Panc1 (cell line): Measurements from ENCODE around the gene GFI1B. TPM values are rescaled to one million over a fixed set of nuclear protein-coding genes. Genes with fewer than 3 reads are reported as not detected.

Experiments used
- ATAC-seq: fragments of 200-7000 bp; cut with Tn5 transposase; 2 replicates; pipeline ENCODE4 v1.9.1; 2020; ENCODE audit warnings: mild to moderate bottlenecking, moderate library complexity
- BruUV-seq: library from RNA; stranded (reverse); fragments of 400-500 nt; replicated peaks from 2 replicates; lab custom pipeline; 2021; lab: Mats Ljungman, UMichigan
- CTCF ChIA-PET: fragments of 300-600 bp; sonication (Branson Sonifier 250); formaldehyde crosslinking; loops from one replicate; lab custom pipeline; 2022; ENCODE audit warnings: antibody characterized with exemption; lab: Charles Lee
- POLR2A ChIA-PET: fragments of 300-600 bp; sonication (Branson Sonifier 250); formaldehyde crosslinking; loops from one replicate; lab custom pipeline; 2022; ENCODE audit warnings: antibody characterized with exemption; lab: Charles Lee
- DNase-seq: peaks from one replicate; pipeline ENCODE4 v3.0.0-alpha.2; 2010; ENCODE audit warnings: low read depth, low spot score
- H3K27ac ChIP-seq: 2 replicates; pipeline ENCODE4 v1.5.1; 2011; ENCODE audit warnings: mild to moderate bottlenecking, low read length, inconsistent platforms
- H3K27me3 ChIP-seq: fragments of 200-500 bp; sonication (Bioruptor generic); 2 replicates; pipeline ENCODE4 v1.6.0; 2014; ENCODE audit warnings: low read length, inconsistent platforms; ENCODE audit not compliant: control insufficient read depth, insufficient read depth
- H3K36me3 ChIP-seq: fragments of 200-500 bp; sonication (Bioruptor generic); 2 replicates; pipeline ENCODE4 v1.5.1; 2014; ENCODE audit warnings: inconsistent platforms, mild to moderate bottlenecking, low read length, moderate library complexity; ENCODE audit not compliant: control insufficient read depth, insufficient read depth
- H3K4me1 ChIP-seq: 2 replicates; pipeline ENCODE4 v1.5.1; 2011; ENCODE audit warnings: inconsistent platforms, mild to moderate bottlenecking, low read length, moderate library complexity; ENCODE audit not compliant: control insufficient read depth, insufficient read depth
- H3K4me3 ChIP-seq, 2 experiments: 2 replicates each; pipeline ENCODE4 v1.5.1; 2011 to 2012; ENCODE audit warnings: low read depth in 2 of 2, low read length in 2 of 2, mild to moderate bottlenecking in 2 of 2, inconsistent platforms in 1 of 2, moderate library complexity in 1 of 2
- H3K9me3 ChIP-seq: fragments of 200-500 bp; sonication (Bioruptor generic); 2 replicates; pipeline ENCODE4 v1.5.1; 2014; ENCODE audit warnings: low read depth, mild to moderate bottlenecking, inconsistent platforms, low read length, moderate library complexity; ENCODE audit not compliant: control insufficient read depth, insufficient read depth
- CTCF ChIP-seq: fragments of 450-650 bp; IDR thresholded peaks from 2 replicates; pipeline ENCODE4 v1.5.1; 2017; ENCODE audit warnings: mild to moderate bottlenecking
- POLR2AphosphoS5 ChIP-seq: IDR thresholded peaks from 2 replicates; pipeline ENCODE4 v1.6.1; 2012; ENCODE audit warnings: mild to moderate bottlenecking, low read depth, low read length, moderate library complexity
- REST ChIP-seq, 2 experiments: IDR thresholded peaks; 2 replicates each; pipeline ENCODE4 v1.6.1; 2011 to 2012; ENCODE audit warnings: low read depth in 2 of 2, control low read depth in 1 of 2, low read length in 1 of 2, mild to moderate bottlenecking in 1 of 2, moderate library complexity in 1 of 2; ENCODE audit not compliant: insufficient read depth in 1 of 2
- SIN3A ChIP-seq: IDR thresholded peaks from 2 replicates; pipeline ENCODE4 v1.6.1; 2012; ENCODE audit warnings: low read depth, mild to moderate bottlenecking, low read length, moderate library complexity, borderline replicate concordance; ENCODE audit not compliant: insufficient read depth
- TCF7L2 ChIP-seq: IDR thresholded peaks from 2 replicates; pipeline ENCODE4 v1.6.1; 2011; ENCODE audit warnings: mild to moderate bottlenecking, low read depth, low read length, inconsistent platforms
- in situ Hi-C: cut with HindIII; loops from 2 replicates; pipeline ENCODE4 v1.10.0; 2016; ENCODE audit warnings: low sequenced_read_pairs, low pct_unique_long_range_greater_than_20kb
- intact Hi-C: fragments of 100-400 bp; cut with micrococcal nuclease; formaldehyde crosslinking; loops from one replicate; pipeline ENCODE4 v1.10.0; 2022; ENCODE audit not compliant: unreplicated experiment
- total RNA-seq: library from RNA; stranded (reverse); gene quantifications from one replicate; pipeline ENCODE4 v1.2.1, GENCODE V29; 2021; ENCODE audit not compliant: unreplicated experiment

Gene GFI1B
- total RNA-seq, 1 experiment from 2014 or later, result 0.08 TPM

- no peaks in the 10 kb centered on the region for H3K36me3 ChIP-seq
- in situ Hi-C loops, result no loop called here
Observed at GRCh38 chr9:132935026-132935425, 43.5 kb upstream of the GFI1B start.

GRCh38 chr9:132937463-132937901 lies 41.0 kb upstream of the GFI1B start:
- Histone ChIP-seq H3K4me3 (no peak overlapping the region), H3K4me1 (peaks cover 2% of the 10 kb centered on the region), H3K36me3 (no peaks in the 10 kb centered on the region), H3K9me3 (no peaks in the 10 kb centered on the region), H3K27me3 (no peaks in the 10 kb centered on the region), H3K27ac (no peak overlapping the region)
- ChIA-PET POLR2A (no interaction called here), CTCF (no interaction called here)
- no TSS peak for BruUV-seq
- DNase-seq (no peak), ATAC-seq (peak; percentile 76)
- no peak for TF ChIP-seq CTCF
- no peak for TF ChIP-seq TCF7L2
- no peak for TF ChIP-seq SIN3A
- TF ChIP-seq REST (IDR thresholded peaks at IDR 0.05; ENCODE audit: insufficient read depth in 1 of 2, low read depth in 2 of 2, low read length in 1 of 2), result no peak
- TF ChIP-seq POLR2AphosphoS5, result no peak
- in situ Hi-C loops, result no loop called here
- intact Hi-C loops, result no loop called here

More at GRCh38 chr9:132935026-132935425, 43.5 kb upstream of the GFI1B start:
- no peak for TF ChIP-seq REST (IDR thresholded peaks at IDR 0.05; ENCODE audit: insufficient read depth in 1 of 2, low read depth in 2 of 2, low read length in 1 of 2)
- TF ChIP-seq POLR2AphosphoS5, result no peak
- no peak for TF ChIP-seq TCF7L2
- TF ChIP-seq CTCF, result no peak
- no peak for TF ChIP-seq SIN3A
- H3K27ac ChIP-seq, result no peak overlapping the region
- H3K9me3 ChIP-seq, result no peaks in the 10 kb centered on the region
- intact Hi-C loops, result no loop called here
- ChIA-PET POLR2A (interaction anchor here (0.6 kb wide), 2 partner anchors 8 to 372 kb away, joined by 3 to 4 read pairs; no protein-coding TSS in a partner anchor), CTCF (no interaction called here)
- H3K4me1 ChIP-seq, result no peaks in the 10 kb centered on the region
- no peaks in the 10 kb centered on the region for H3K27me3 ChIP-seq
- BruUV-seq, result no TSS peak
- DNase-seq, result no peak
- H3K4me3 ChIP-seq, result no peak overlapping the region
- no peak for ATAC-seq
